ENCODE results near the gene SMIM35. TPM values are rescaled to one million over a fixed set of nuclear protein-coding genes. Genes with fewer than 3 reads are reported as not detected.

Gene SMIM35
- total RNA-seq, 1 experiment from 2014 or later, result not detected

- POLR2A ChIA-PET, result interaction anchor here (0.6 kb wide), 1 partner anchor 295 kb away, joined by 3 read pairs; no protein-coding TSS in a partner anchor
- TF ChIP-seq AR (CRISPR knock-in tag; IDR thresholded peaks at IDR 0.05) (no peak), KAT7 (CRISPR knock-in tag; IDR thresholded peaks at IDR 0.05; ENCODE audit: borderline replicate concordance) (no peak), JUN (CRISPR knock-in tag; IDR thresholded peaks at IDR 0.05) (no peak), ZNF121 (CRISPR knock-in tag; IDR thresholded peaks at IDR 0.05) (no peak), ZNF416 (CRISPR knock-in tag; IDR thresholded peaks at IDR 0.05) (no peak), TEAD1 (CRISPR knock-in tag; IDR thresholded peaks at IDR 0.05) (no peak), AFF4 (CRISPR knock-in tag; IDR thresholded peaks at IDR 0.05; ENCODE audit: borderline replicate concordance) (no peak), ARID4B (CRISPR knock-in tag; IDR thresholded peaks at IDR 0.05; ENCODE audit: borderline replicate concordance) (no peak), CBFB (CRISPR knock-in tag; IDR thresholded peaks at IDR 0.05; ENCODE audit: low read depth) (no peak), NFYB (CRISPR knock-in tag; conservative IDR thresholded peaks at IDR 0.05; ENCODE audit: low read depth) (no peak), ZNF138 (CRISPR knock-in tag; conservative IDR thresholded peaks at IDR 0.05) (no peak)
Measured at GRCh38 chr11:118090545-118091162, 3.9 kb upstream of the SMIM35 start.

GRCh38 chr11:118088531-118088930 is 1.8 kb upstream of the SMIM35 start:
- H3K36me3 Mint-ChIP-seq, result no peaks in the 10 kb centered on the region
- DNase-seq (ENCODE audit: low spot score) (no peak), ATAC-seq (no peak)
- no peaks in the 10 kb centered on the region for H3K4me1 Mint-ChIP-seq
- ChIA-PET POLR2A (no interaction called here), CTCF (interaction anchor here (0.6 to 1.6 kb wide), 2 partner anchors 35 to 134 kb away, joined by 4 read pairs; no protein-coding TSS in a partner anchor)
- no peak overlapping the region for H3K4me3 Mint-ChIP-seq
- H3K27me3 Mint-ChIP-seq (ENCODE audit: low read depth), result no peaks in the 10 kb centered on the region; the same call in 1 of the 2 replicates
- H3K9me3 Mint-ChIP-seq, result peaks cover 21% of the 10 kb centered on the region
- H3K27ac Mint-ChIP-seq, result no peak overlapping the region
- TF ChIP-seq OVOL2 (CRISPR knock-in tag; IDR thresholded peaks at IDR 0.05; ENCODE audit: borderline replicate concordance), result no peak
- TF ChIP-seq ZNF138 (CRISPR knock-in tag; conservative IDR thresholded peaks at IDR 0.05), result no peak
- TF ChIP-seq FOXJ3 (CRISPR knock-in tag; IDR thresholded peaks at IDR 0.05; ENCODE audit: borderline replicate concordance), result no peak
- TF ChIP-seq RELA (CRISPR knock-in tag; IDR thresholded peaks at IDR 0.05; ENCODE audit: borderline replicate concordance), result no peak
- TF ChIP-seq NFYB (CRISPR knock-in tag; conservative IDR thresholded peaks at IDR 0.05; ENCODE audit: low read depth), result no peak
- TF ChIP-seq ESRRA (CRISPR knock-in tag; IDR thresholded peaks at IDR 0.05; ENCODE audit: borderline replicate concordance), result no peak
- TF ChIP-seq TCF7 (CRISPR knock-in tag; IDR thresholded peaks at IDR 0.05; ENCODE audit: low read depth), result no peak
- no peak for TF ChIP-seq ZNF232 (CRISPR knock-in tag; IDR thresholded peaks at IDR 0.05)
- no peak for TF ChIP-seq ZBTB43 (CRISPR knock-in tag; IDR thresholded peaks at IDR 0.05)
- no peak for TF ChIP-seq ZSCAN18 (CRISPR knock-in tag; IDR thresholded peaks at IDR 0.05)
- no peak for TF ChIP-seq CREB1 (CRISPR knock-in tag; IDR thresholded peaks at IDR 0.05)
- TF ChIP-seq ATF1 (CRISPR knock-in tag; IDR thresholded peaks at IDR 0.05), result no peak

More at GRCh38 chr11:118090545-118091162, 3.9 kb upstream of the SMIM35 start:
- H3K9me3 Mint-ChIP-seq, result peaks cover 21% of the 10 kb centered on the region
- H3K36me3 Mint-ChIP-seq, result no peaks in the 10 kb centered on the region
- DNase-seq (ENCODE audit: low spot score) (no peak), ATAC-seq (no peak; the same call in 1 of the 2 replicates)
- H3K4me3 Mint-ChIP-seq, result no peak overlapping the region
- no peak overlapping the region for H3K27ac Mint-ChIP-seq
- no peaks in the 10 kb centered on the region; the same call in 1 of the 2 replicates for H3K27me3 Mint-ChIP-seq (ENCODE audit: low read depth)
- CTCF ChIA-PET, result interaction anchor here (0.9 to 1.9 kb wide), 5 partner anchors 11 to 273 kb away, joined by 3 to 6 read pairs (median 4); no protein-coding TSS in a partner anchor
- no peaks in the 10 kb centered on the region for H3K4me1 Mint-ChIP-seq
